ENCODE data around the gene CTSA.

- no peak for TF ChIP-seq EZH2 (IDR thresholded peaks at IDR 0.05; ENCODE audit: insufficient read depth, poor library complexity, severe bottlenecking)
- no peak for TF ChIP-seq EZH2phosphoT487 (IDR thresholded peaks at IDR 0.05; ENCODE audit: insufficient read depth, low read depth)
These were observed 8.1 kb downstream of the CTSA start for GRCh38 chr20:45899046-45899835.

Data from GM23248 (cell line).